Activated CD4-positive, alpha-beta T cell treated with anti-CD3 and anti-CD28 coated beads for 36 hours (primary cell): ENCODE results near the gene KLF2. TPM values are rescaled to one million over a fixed set of nuclear protein-coding genes. Genes with fewer than 3 reads are reported as not detected.

Source experiments
- ATAC-seq: fragments of 200-7000 bp; cut with Tn5 transposase; one replicate; pipeline ENCODE4 v1.10.0; 2021; ENCODE audit warnings: mild to moderate bottlenecking, moderate library complexity
- CTCF ChIA-PET: fragments of 350-600 bp; sonication (Branson Sonifier 250); formaldehyde crosslinking; loops from one replicate; lab custom pipeline; 2021; ENCODE audit warnings: antibody characterized with exemption; lab: Charles Lee
- POLR2A ChIA-PET: fragments of 350-600 bp; sonication (Branson Sonifier 250); formaldehyde crosslinking; loops from one replicate; lab custom pipeline; 2021; ENCODE audit warnings: antibody characterized with exemption, inconsistent platforms; lab: Charles Lee
- DNase-seq: peaks from one replicate; pipeline ENCODE4 v3.0.0-alpha.2; 2020
- H3K27ac Mint-ChIP-seq: one replicate; pipeline ENCODE4 v1.8.0; 2021; ENCODE audit warnings: mixed read lengths
- H3K27me3 Mint-ChIP-seq: one replicate; pipeline ENCODE4 v1.8.0; 2021; ENCODE audit warnings: mixed read lengths
- H3K36me3 Mint-ChIP-seq: one replicate; pipeline ENCODE4 v1.8.0; 2021; ENCODE audit warnings: low read depth, mixed read lengths
- H3K4me1 Mint-ChIP-seq: one replicate; pipeline ENCODE4 v1.8.0; 2021; ENCODE audit warnings: mixed read lengths
- H3K4me3 Mint-ChIP-seq: one replicate; pipeline ENCODE4 v1.8.0; 2021; ENCODE audit warnings: mild to moderate bottlenecking, moderate library complexity, mixed read lengths
- H3K9me3 Mint-ChIP-seq: one replicate; pipeline ENCODE4 v1.8.0; 2021; ENCODE audit warnings: low read depth, mixed read lengths
- intact Hi-C, 2 experiments: fragments of 100-400 bp; cut with DNase I in 1 of 2; cut with micrococcal nuclease in 1 of 2; formaldehyde crosslinking; loops; one replicate each; pipeline versions ENCODE4 v1.14.2 to v1.15.1; 2022 to 2024; cut with DNase I, micrococcal nuclease
- total RNA-seq, 2 experiments: library from RNA; stranded (reverse); gene quantifications; one replicate each; pipeline ENCODE4 v1.2.3, GENCODE V29; 2021

Gene KLF2
- total RNA-seq, 2 experiments from 2014 or later: 0.57 to 0.90 TPM

GRCh38 chr19:16309643-16310042 lies 15.0 kb upstream of the KLF2 start:
- Mint-ChIP-seq H3K4me1 (no peaks in the 10 kb centered on the region), H3K36me3 (no peaks in the 10 kb centered on the region), H3K27me3 (no peaks in the 10 kb centered on the region), H3K4me3 (no peak overlapping the region), H3K27ac (no peak overlapping the region), H3K9me3 (no peaks in the 10 kb centered on the region)
- no peak for DNase-seq
- intact Hi-C loops: no loop called here
- no peak for ATAC-seq
- ChIA-PET CTCF (no interaction called here), POLR2A (no interaction called here)

GRCh38 chr19:16315825-16316505 lies 8.7 kb upstream of the KLF2 start:
- ChIA-PET CTCF (interaction anchor here (0.8 kb wide), 1 partner anchor 74 kb away, joined by 3 read pairs; no protein-coding TSS in a partner anchor), POLR2A (no interaction called here)
- intact Hi-C loops: no loop called here
- no peak overlapping the region for H3K4me3 Mint-ChIP-seq
- no peaks in the 10 kb centered on the region for H3K9me3 Mint-ChIP-seq
- DNase-seq (no peak), ATAC-seq (no peak)
- no peaks in the 10 kb centered on the region for H3K36me3 Mint-ChIP-seq
- peaks cover 4% of the 10 kb centered on the region for H3K4me1 Mint-ChIP-seq
- no peaks in the 10 kb centered on the region for H3K27me3 Mint-ChIP-seq
- H3K27ac Mint-ChIP-seq: no peak overlapping the region

- no peaks in the 10 kb centered on the region for H3K9me3 Mint-ChIP-seq
- no peaks in the 10 kb centered on the region for H3K36me3 Mint-ChIP-seq
- intact Hi-C loops: no loop called here
- H3K27me3 Mint-ChIP-seq: no peaks in the 10 kb centered on the region
- peaks cover 4% of the 10 kb centered on the region for H3K4me1 Mint-ChIP-seq
- DNase-seq (no peak), ATAC-seq (no peak)
- no peak overlapping the region for H3K4me3 Mint-ChIP-seq
- POLR2A ChIA-PET: no interaction called here
- CTCF ChIA-PET: interaction anchor here (0.8 kb wide), 1 partner anchor 73 kb away, joined by 3 read pairs; no protein-coding TSS in a partner anchor
- H3K27ac Mint-ChIP-seq: no peak overlapping the region
Observed at GRCh38 chr19:16316506-16316882, 8.1 kb upstream of the KLF2 start.

GRCh38 chr19:16319481-16319880 lies 5.1 kb upstream of the KLF2 start:
- H3K27me3 Mint-ChIP-seq: peaks cover 5% of the 10 kb centered on the region
- H3K9me3 Mint-ChIP-seq: no peaks in the 10 kb centered on the region
- intact Hi-C loops: no loop called here
- H3K36me3 Mint-ChIP-seq: no peaks in the 10 kb centered on the region
- H3K4me3 Mint-ChIP-seq: no peak overlapping the region
- ATAC-seq: no peak
- DNase-seq: no peak
- H3K4me1 Mint-ChIP-seq: peaks cover 6% of the 10 kb centered on the region
- POLR2A ChIA-PET: no interaction called here
- CTCF ChIA-PET: interaction anchor here (0.6 kb wide), 1 partner anchor 32 kb away, joined by 3 read pairs; no protein-coding TSS in a partner anchor
- no peak overlapping the region for H3K27ac Mint-ChIP-seq

- ChIA-PET CTCF (interaction anchor here (0.6 kb wide), 1 partner anchor 16 kb away, joined by 3 read pairs; no protein-coding TSS in a partner anchor), POLR2A (interaction anchor here (0.6 kb wide), 1 partner anchor 1432 kb away, joined by 14 read pairs; no protein-coding TSS in a partner anchor)
Observed at GRCh38 chr19:16320987-16321386, 3.6 kb upstream of the KLF2 start.

GRCh38 chr19:16325161-16325527 lies 518 bp downstream of the KLF2 start:
- DNase-seq (peak; percentile 58), ATAC-seq (no peak)
- intact Hi-C loops: loop anchor here in 1 of 2 experiments (2.0 to 5.0 kb wide), 2 partner anchors 40 to 1522 kb away; partner anchors contain the start of gene JAK3
- Mint-ChIP-seq H3K9me3 (no peaks in the 10 kb centered on the region), H3K4me3 (peak overlapping the region; percentile 52), H3K4me1 (peaks cover 42% of the 10 kb centered on the region), H3K27ac (no peak overlapping the region), H3K36me3 (peaks cover 2% of the 10 kb centered on the region), H3K27me3 (peaks cover 29% of the 10 kb centered on the region)
- ChIA-PET CTCF (no interaction called here), POLR2A (no interaction called here)

More at GRCh38 chr19:16320987-16321386, 3.6 kb upstream of the KLF2 start:
- Mint-ChIP-seq H3K4me3 (no peak overlapping the region), H3K27ac (no peak overlapping the region), H3K4me1 (peaks cover 10% of the 10 kb centered on the region), H3K36me3 (no peaks in the 10 kb centered on the region), H3K9me3 (no peaks in the 10 kb centered on the region), H3K27me3 (peaks cover 8% of the 10 kb centered on the region)
- ATAC-seq: no peak
- intact Hi-C loops: loop anchor here in 1 of 2 experiments (5.0 kb wide), 1 partner anchor 39 kb away; no protein-coding TSS in a partner anchor
- DNase-seq: no peak

- peak; percentile 50 for DNase-seq
- Mint-ChIP-seq H3K27ac (peak overlapping the region; percentile 49), H3K4me1 (peaks cover 49% of the 10 kb centered on the region), H3K4me3 (peak overlapping the region; percentile 58), H3K9me3 (no peaks in the 10 kb centered on the region), H3K27me3 (peaks cover 29% of the 10 kb centered on the region), H3K36me3 (peaks cover 2% of the 10 kb centered on the region)
- ChIA-PET CTCF (interaction anchor here (0.6 kb wide), 1 partner anchor 516 kb away, joined by 3 read pairs; no protein-coding TSS in a partner anchor), POLR2A (no interaction called here)
- intact Hi-C loops: loop anchor here in 1 of 2 experiments (2.0 to 5.0 kb wide), 2 partner anchors 41 to 1521 kb away; partner anchors contain the start of gene JAK3
- no peak for ATAC-seq
Observed at GRCh38 chr19:16325641-16326400, 1.2 kb downstream of the KLF2 start.

GRCh38 chr19:16326401-16327168 lies 2.0 kb downstream of the KLF2 start:
- DNase-seq (peak; percentile 41), ATAC-seq (no peak)
- peaks cover 2% of the 10 kb centered on the region for H3K36me3 Mint-ChIP-seq
- peaks cover 29% of the 10 kb centered on the region for H3K27me3 Mint-ChIP-seq
- ChIA-PET POLR2A (interaction anchor here (0.5 kb wide), 1 partner anchor 18 kb away, joined by 3 read pairs; no protein-coding TSS in a partner anchor), CTCF (interaction anchor here (0.6 to 3.1 kb wide), 2 partner anchors 14 to 517 kb away, joined by 3 to 25 read pairs; no protein-coding TSS in a partner anchor)
- H3K9me3 Mint-ChIP-seq: no peaks in the 10 kb centered on the region
- peak overlapping the region; percentile 58 for H3K4me3 Mint-ChIP-seq
- H3K27ac Mint-ChIP-seq: peak overlapping the region; percentile 49
- H3K4me1 Mint-ChIP-seq: peaks cover 56% of the 10 kb centered on the region
- intact Hi-C loops: loop anchor here in 1 of 2 experiments (5.0 kb wide), 1 partner anchor 1521 kb away; the partner anchor contains the start of gene JAK3

GRCh38 chr19:16327169-16327475 lies 2.5 kb downstream of the KLF2 start:
- Mint-ChIP-seq H3K9me3 (no peaks in the 10 kb centered on the region), H3K4me3 (peak overlapping the region; percentile 50), H3K27ac (no peak overlapping the region), H3K36me3 (peaks cover 2% of the 10 kb centered on the region), H3K27me3 (peaks cover 29% of the 10 kb centered on the region), H3K4me1 (peaks cover 58% of the 10 kb centered on the region)
- no peak for ATAC-seq
- POLR2A ChIA-PET: interaction anchor here (0.6 kb wide), 1 partner anchor 39 kb away, joined by 4 read pairs; no protein-coding TSS in a partner anchor
- CTCF ChIA-PET: interaction anchor here (1.2 to 3.1 kb wide), 2 partner anchors 13 to 59 kb away, joined by 3 to 25 read pairs; no protein-coding TSS in a partner anchor
- intact Hi-C loops: loop anchor here in 1 of 2 experiments (5.0 kb wide), 1 partner anchor 1520 kb away; the partner anchor contains the start of gene JAK3
- DNase-seq: no peak

GRCh38 chr19:16327501-16327900 lies 2.9 kb downstream of the KLF2 start:
- CTCF ChIA-PET: interaction anchor here (1.2 to 3.1 kb wide), 4 partner anchors 13 to 59 kb away, joined by 3 to 25 read pairs (median 7); no protein-coding TSS in a partner anchor
- Mint-ChIP-seq H3K27ac (no peak overlapping the region), H3K4me3 (peak overlapping the region; percentile 50), H3K4me1 (peaks cover 57% of the 10 kb centered on the region), H3K9me3 (no peaks in the 10 kb centered on the region), H3K27me3 (peaks cover 29% of the 10 kb centered on the region), H3K36me3 (peaks cover 2% of the 10 kb centered on the region)
- intact Hi-C loops: loop anchor here in 1 of 2 experiments (5.0 kb wide), 1 partner anchor 1520 kb away; the partner anchor contains the start of gene JAK3
- DNase-seq: no peak
- POLR2A ChIA-PET: interaction anchor here (0.6 kb wide), 1 partner anchor 39 kb away, joined by 4 read pairs; no protein-coding TSS in a partner anchor
- no peak for ATAC-seq
